Fibroblast of mammary gland (primary cell): ENCODE measurements around the gene CYBA.

Experiments
- DNase-seq: peaks from one replicate; pipeline ENCODE4 v3.0.0-alpha.2; 2010; ENCODE audit warnings: low read depth
- H3K4me3 ChIP-seq: 2 replicates; pipeline ENCODE4 v1.5.1; 2011; ENCODE audit warnings: low read depth, mild to moderate bottlenecking, low read length, moderate library complexity; ENCODE audit not compliant: control insufficient read depth
- TF ChIP-seq, protein P1 (sequence below): conservative IDR thresholded peaks from 2 replicates; pipeline ENCODE4 v1.5.1; 2011; ENCODE audit warnings: low read depth, low read length, inconsistent platforms; ENCODE audit not compliant: control insufficient read depth, insufficient read depth

CYBA gene

DNA sequence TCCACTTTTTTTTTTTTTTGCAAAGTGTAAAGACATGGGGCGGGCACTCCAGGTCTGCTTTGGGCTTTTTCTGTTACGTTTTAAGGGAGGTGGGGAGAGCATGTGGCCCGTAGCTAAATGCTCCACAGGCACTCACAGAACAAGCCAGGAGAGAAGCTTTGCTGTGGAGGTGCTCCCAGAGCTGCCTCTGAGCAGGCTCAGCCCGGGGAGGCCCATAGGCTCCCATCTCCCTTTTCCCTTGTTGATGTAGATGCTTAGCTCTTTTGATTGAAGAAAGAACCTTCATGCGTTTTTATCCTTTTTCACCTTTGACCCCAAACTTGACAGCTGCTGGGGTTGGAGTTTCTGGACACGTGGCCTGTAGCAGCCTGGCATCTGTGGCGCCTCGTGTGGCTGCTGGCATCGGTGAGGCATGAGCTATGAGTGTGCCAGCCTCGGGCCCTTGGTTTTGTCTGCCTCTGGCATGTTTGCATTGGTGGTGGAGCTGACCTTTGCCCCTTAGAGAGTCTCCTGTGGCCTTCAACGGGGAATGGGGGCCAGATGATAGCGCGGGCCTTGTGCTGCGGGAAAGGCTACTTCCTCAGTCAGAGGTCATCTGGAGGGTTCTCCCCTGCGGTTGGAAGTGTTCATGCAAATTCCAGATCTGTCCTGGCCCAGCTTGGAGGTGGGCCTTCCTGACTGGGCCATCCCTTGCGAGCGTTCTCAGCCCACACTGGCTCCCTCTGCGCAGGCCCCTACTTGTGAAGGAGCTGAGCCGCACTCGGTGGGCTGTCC lies 32.5 kb downstream of the CYBA start:
- TF ChIP-seq, protein P1, sequence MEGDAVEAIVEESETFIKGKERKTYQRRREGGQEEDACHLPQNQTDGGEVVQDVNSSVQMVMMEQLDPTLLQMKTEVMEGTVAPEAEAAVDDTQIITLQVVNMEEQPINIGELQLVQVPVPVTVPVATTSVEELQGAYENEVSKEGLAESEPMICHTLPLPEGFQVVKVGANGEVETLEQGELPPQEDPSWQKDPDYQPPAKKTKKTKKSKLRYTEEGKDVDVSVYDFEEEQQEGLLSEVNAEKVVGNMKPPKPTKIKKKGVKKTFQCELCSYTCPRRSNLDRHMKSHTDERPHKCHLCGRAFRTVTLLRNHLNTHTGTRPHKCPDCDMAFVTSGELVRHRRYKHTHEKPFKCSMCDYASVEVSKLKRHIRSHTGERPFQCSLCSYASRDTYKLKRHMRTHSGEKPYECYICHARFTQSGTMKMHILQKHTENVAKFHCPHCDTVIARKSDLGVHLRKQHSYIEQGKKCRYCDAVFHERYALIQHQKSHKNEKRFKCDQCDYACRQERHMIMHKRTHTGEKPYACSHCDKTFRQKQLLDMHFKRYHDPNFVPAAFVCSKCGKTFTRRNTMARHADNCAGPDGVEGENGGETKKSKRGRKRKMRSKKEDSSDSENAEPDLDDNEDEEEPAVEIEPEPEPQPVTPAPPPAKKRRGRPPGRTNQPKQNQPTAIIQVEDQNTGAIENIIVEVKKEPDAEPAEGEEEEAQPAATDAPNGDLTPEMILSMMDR: no peak
- no peak overlapping the region for H3K4me3 ChIP-seq
- DNase-seq: no peak

DNA sequence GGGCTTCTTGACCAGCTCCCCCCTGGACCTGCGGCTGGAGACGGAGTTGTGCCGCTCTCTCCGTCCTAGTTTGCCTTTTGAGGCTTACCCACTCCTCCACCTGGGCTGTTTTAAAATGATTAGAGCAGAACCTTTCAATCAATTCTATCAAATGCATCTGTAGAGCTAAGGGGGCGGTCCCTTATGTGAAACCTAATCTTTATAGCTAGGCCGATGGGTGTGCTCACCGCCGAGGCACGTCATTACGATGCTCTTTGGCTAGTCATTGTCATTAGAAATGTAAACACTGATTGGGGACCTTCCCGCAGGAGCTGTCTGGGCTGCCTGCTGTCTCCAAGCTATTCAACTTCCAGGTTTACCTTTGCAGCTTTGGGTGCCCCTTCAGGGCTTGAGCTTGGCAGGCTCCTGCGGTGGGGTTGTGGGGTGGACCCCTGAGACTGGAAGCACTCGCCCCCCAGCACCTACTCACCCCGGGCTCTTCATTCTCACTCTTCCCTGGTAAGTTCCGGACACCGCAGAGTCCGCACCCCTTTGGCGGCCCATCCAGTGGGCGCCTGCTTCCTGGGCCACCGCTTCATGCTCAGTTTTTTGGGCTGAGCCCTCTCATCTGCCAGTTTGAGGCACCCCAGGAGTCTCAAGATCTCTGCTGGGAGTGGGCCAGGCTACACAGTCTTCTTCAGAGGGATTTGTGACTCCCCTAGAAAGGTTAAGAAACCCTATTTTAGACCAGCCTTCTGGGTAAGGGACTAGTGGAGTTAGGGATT lies 33.4 kb downstream of the CYBA start:
- DNase-seq: no peak
- no peak overlapping the region for H3K4me3 ChIP-seq
- TF ChIP-seq, protein P1: no peak

DNA sequence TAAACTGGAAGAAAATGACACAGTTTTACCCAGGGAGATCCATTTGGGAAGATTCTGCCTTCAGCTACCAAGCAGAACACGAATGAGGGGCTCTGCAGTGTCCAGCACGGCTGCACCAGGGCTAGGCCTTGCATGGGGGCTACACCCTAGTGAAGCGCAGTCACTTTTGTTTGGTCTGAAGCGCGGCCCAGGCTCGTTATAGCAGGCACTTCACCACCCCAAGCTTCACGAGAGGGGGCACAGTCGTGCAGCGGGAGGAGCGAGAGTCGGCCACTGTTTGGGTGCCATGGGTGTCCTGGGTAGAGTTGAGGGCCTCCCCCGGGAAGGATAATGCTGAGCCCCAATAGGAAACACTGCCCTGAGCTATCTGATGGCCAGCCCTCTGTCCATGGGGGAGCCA lies 34.1 kb downstream of the CYBA start:
- no peak for DNase-seq
- TF ChIP-seq, protein P1: no peak
- no peak overlapping the region for H3K4me3 ChIP-seq

DNA sequence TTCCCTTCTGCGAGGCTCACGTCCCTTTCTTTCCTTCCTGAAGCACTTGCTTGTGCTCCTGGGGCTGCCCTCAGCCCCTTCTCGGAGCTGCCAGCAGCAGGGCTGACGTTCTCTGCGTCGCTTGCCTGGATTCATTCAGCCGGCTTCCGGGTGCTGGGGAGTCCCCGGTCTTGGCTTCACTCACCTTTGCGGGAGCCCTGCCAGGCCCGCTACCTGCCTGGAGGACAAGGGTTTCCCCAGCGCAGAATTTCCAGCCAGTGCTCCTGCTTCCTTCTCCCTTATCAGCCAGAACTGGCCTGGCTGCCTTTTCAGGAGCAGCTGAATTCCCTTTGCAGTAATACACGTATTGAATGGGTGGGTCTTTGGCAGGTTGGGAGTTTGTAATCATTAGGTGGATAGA lies 34.5 kb downstream of the CYBA start:
- H3K4me3 ChIP-seq: no peak overlapping the region
- TF ChIP-seq, protein P1: no peak
- DNase-seq: no peak

DNA sequence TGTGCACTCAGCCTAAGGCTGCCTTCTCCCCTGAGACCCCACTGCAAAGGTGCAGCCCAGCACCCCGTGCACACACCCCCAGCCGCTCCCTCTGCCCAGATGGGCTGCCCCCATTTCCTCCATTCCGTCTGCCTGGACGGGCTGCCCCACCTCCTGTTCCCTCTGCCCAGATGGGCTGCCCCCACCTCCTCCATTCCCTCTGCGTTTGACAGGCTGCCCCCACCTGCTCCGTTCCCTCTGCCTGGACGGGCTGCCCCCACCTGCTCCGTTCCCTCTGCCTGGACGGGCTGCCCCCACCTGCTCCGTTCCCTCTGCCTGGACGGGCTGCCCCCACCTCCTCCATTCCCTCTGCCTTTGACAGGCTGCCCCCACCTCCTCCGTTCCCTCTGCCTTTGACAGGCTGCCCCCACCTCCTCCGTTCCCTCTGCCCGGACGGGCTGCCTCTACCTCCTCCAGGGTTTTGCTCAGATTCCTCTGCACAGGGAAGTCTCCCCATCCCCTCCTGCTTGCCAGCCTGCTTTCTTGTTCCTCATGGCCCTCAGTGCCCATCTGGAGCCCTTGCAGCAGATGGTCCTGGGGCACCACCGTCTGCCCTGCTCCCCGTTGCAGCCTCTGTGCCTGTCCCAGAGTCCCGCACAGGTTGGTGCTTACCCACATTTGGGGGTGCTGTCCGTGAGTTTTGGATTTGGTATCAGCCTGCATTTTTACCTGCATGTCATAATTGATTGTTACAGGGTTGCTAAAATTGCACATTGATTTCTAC lies 35.9 kb downstream of the CYBA start:
- no peak overlapping the region for H3K4me3 ChIP-seq
- no peak for DNase-seq
- TF ChIP-seq, protein P1: no peak

DNA sequence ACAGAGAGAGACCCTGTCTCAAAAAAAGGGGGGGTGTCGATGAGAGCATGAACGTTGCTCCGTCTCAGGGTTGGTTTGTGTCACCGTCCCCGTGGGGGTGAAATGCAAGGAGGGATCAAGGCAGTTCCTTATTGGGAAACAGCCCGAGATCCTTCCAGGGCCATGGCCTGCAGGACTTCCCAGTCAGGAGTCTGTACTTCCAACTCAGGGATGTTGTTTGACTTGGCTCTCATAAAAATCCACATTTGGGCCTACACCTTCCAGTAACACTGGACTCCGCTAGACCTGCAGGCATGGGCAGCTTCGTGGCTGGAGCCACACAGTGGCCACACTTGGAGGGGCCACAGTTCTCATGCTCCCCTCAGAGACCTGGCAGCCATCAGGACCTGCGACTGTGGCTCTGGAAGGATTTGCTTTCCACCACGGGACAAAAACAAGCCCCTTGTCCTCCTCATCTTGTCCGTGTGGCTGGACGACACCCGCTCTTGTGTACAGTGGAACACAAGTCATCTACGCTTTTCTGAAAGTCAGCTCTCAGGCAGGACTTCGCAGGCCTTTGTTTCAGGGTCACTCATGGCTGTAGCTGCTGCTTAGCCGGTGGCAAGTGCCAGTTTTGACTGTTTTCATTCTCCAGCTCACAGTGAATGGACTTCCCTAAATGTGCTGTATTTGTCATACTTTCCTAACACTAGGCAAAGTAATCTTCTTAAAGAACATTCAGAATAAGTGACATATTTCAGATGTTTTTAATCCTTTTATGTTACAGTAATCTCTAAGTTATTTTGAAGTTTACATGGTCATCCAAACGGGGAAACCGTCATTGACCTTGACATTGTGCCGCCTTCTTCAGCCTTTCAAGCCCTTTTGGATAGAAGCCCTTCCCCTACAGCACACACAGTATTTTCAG lies 36.7 kb downstream of the CYBA start:
- H3K4me3 ChIP-seq: no peak overlapping the region
- no peak for DNase-seq

More for the DNA sequence above, 36.7 kb downstream of the CYBA start:
- TF ChIP-seq, protein P1: no peak
